Breast epithelium (tissue), 3 donors: Measurements from ENCODE around the gene KRTAP10-9.

ENCODE experiments used
- CTCF ChIP-seq, 3 donors: fragments of 450-650 bp; IDR thresholded peaks; one replicate each; pipeline ENCODE4 v1.5.1; 2016 to 2017; ENCODE audit warnings: antibody characterized with exemption in 3 of 3, mild to moderate bottlenecking in 3 of 3, moderate library complexity in 3 of 3
- POLR2A ChIP-seq: fragments of 450-650 bp; IDR thresholded peaks from one replicate; pipeline ENCODE4 v1.6.1; 2016; ENCODE audit warnings: antibody characterized with exemption, mild to moderate bottlenecking, moderate library complexity
- POLR2AphosphoS5 ChIP-seq, 3 donors: sonication (generic); formaldehyde crosslinking; IDR thresholded peaks; one replicate each; pipeline ENCODE4 v1.6.1; 2017; ENCODE audit warnings: antibody characterized with exemption in 3 of 3

GRCh38 chr21:44644878-44645277 lies 18.0 kb downstream of the KRTAP10-9 start:
- no peak for TF ChIP-seq CTCF (IDR thresholded peaks at IDR 0.05)
- TF ChIP-seq POLR2A: no peak
- TF ChIP-seq POLR2AphosphoS5 (IDR thresholded peaks at IDR 0.05): no peak
